CD8-positive, alpha-beta memory T cell (primary cell): Measurements from ENCODE around the gene HNRNPH1. TPM values are rescaled to one million over a fixed set of nuclear protein-coding genes. Genes with fewer than 3 reads are reported as not detected.

ENCODE experiments used
- CTCF ChIA-PET: fragments of 350-600 bp; sonication (Branson Sonifier 250); formaldehyde crosslinking; loops from one replicate; lab custom pipeline; 2021; ENCODE audit warnings: antibody characterized with exemption; lab: Charles Lee
- POLR2A ChIA-PET: fragments of 350-600 bp; sonication (Branson Sonifier 250); formaldehyde crosslinking; loops from one replicate; lab custom pipeline; 2021; ENCODE audit warnings: antibody characterized with exemption; lab: Charles Lee
- DNase-seq, 5 donors: peaks; one replicate each; pipeline versions ENCODE4 v3.0.0 to v3.0.0-alpha.2; 2020 to 2022; ENCODE audit warnings: mixed read lengths in 1 of 5
- H3K27ac ChIP-seq: one replicate; pipeline ENCODE4 v1.7.0; 2013; ENCODE audit warnings: low read depth, mild to moderate bottlenecking, low read length, moderate library complexity
- H3K27me3 ChIP-seq: 2 replicates; pipeline ENCODE4 v1.7.0; 2013; ENCODE audit warnings: low read length, mild to moderate bottlenecking; ENCODE audit not compliant: insufficient read depth, poor library complexity, severe bottlenecking
- H3K36me3 ChIP-seq: 2 replicates; pipeline ENCODE4 v1.7.0; 2013; ENCODE audit warnings: mild to moderate bottlenecking, low read length, moderate library complexity; ENCODE audit not compliant: insufficient read depth
- H3K4me1 ChIP-seq: 2 replicates; pipeline ENCODE4 v1.7.0; 2013; ENCODE audit warnings: mild to moderate bottlenecking, low read length, moderate library complexity; ENCODE audit not compliant: insufficient read depth
- H3K4me3 ChIP-seq: 2 replicates; pipeline ENCODE4 v1.7.0; 2013; ENCODE audit warnings: mild to moderate bottlenecking, low read length
- H3K9me3 ChIP-seq: 2 replicates; pipeline ENCODE4 v1.7.0; 2013; ENCODE audit warnings: mild to moderate bottlenecking, low read length
- H3K27ac Mint-ChIP-seq, 8 donors: one replicate each; pipeline ENCODE4 v1.8.0; 2020 to 2021; ENCODE audit warnings: mixed read lengths in 8 of 8, mild to moderate bottlenecking in 6 of 8, inconsistent platforms in 3 of 8, moderate library complexity in 3 of 8
- H3K27me3 Mint-ChIP-seq, 2 donors: one replicate each; pipeline ENCODE4 v1.8.0; 2020 to 2021; ENCODE audit warnings: mixed read lengths in 2 of 2, mild to moderate bottlenecking in 1 of 2, moderate library complexity in 1 of 2
- H3K36me3 Mint-ChIP-seq, 3 donors: one replicate each; pipeline ENCODE4 v1.8.0; 2020 to 2021; ENCODE audit warnings: mixed read lengths in 3 of 3, inconsistent platforms in 1 of 3, mild to moderate bottlenecking in 1 of 3
- H3K4me1 Mint-ChIP-seq, 3 donors: one replicate each; pipeline ENCODE4 v1.8.0; 2020 to 2021; ENCODE audit warnings: mixed read lengths in 3 of 3, inconsistent platforms in 1 of 3, mild to moderate bottlenecking in 1 of 3
- H3K4me3 Mint-ChIP-seq, 7 donors: one replicate each; pipeline ENCODE4 v1.8.0; 2020 to 2021; ENCODE audit warnings: mixed read lengths in 7 of 7, mild to moderate bottlenecking in 6 of 7, moderate library complexity in 4 of 7, inconsistent platforms in 2 of 7
- H3K9me3 Mint-ChIP-seq, 5 donors: one replicate each; pipeline ENCODE4 v1.8.0; 2020 to 2022; ENCODE audit warnings: mixed read lengths in 5 of 5, mild to moderate bottlenecking in 3 of 5, moderate library complexity in 2 of 5, inconsistent platforms in 1 of 5
- polyA plus RNA-seq: library from polyadenylated mRNA; unstranded; fragments of 300-500 nt; fragmentation: Illumina TruSeq; gene quantifications from one replicate; pipeline ENCODE4 v1.2.3, GENCODE V29; 2021
- total RNA-seq, 2 experiments: library from RNA; stranded (reverse); gene quantifications; one replicate each; pipeline ENCODE4 v1.2.3, GENCODE V29; 2021

Gene HNRNPH1
- total and polyA plus RNA-seq, 3 experiments from 2014 or later, result 103 to 961 (median 929) TPM

- no peak overlapping the region for H3K4me3 Mint-ChIP-seq
- Histone ChIP-seq H3K36me3 (peaks cover 35% of the 10 kb centered on the region), H3K4me3 (no peak overlapping the region), H3K9me3 (no peaks in the 10 kb centered on the region), H3K4me1 (peaks cover 16% of the 10 kb centered on the region), H3K27ac (no peak overlapping the region), H3K27me3 (no peaks in the 10 kb centered on the region)
- peak overlapping the region in 4 of 8 donors; percentile 2 to 79 (median 56) for H3K27ac Mint-ChIP-seq
- no peaks in the 10 kb centered on the region for H3K27me3 Mint-ChIP-seq
- H3K4me1 Mint-ChIP-seq, result peaks cover 19 to 33% (median 29%) of the 10 kb centered on the region in 3 donors
- no peak for DNase-seq
- POLR2A ChIA-PET, result interaction anchor here (1.3 to 1.9 kb wide), 3 partner anchors 10 to 17 kb away, joined by 3 to 7 read pairs (median 7); partner anchors contain the start of gene HNRNPH1
- no peaks in the 10 kb centered on the region for H3K9me3 Mint-ChIP-seq
- CTCF ChIA-PET, result no interaction called here
- H3K36me3 Mint-ChIP-seq, result peaks cover 12 to 83% (median 20%) of the 10 kb centered on the region in 3 donors
These were observed 17.2 kb downstream of the HNRNPH1 start for GRCh38 chr5:179606071-179606909.

- H3K9me3 ChIP-seq, result no peaks in the 10 kb centered on the region
- ChIA-PET POLR2A (interaction anchor here (1.7 kb wide), 1 partner anchor 18 kb away, joined by 7 read pairs; the partner anchor contains the start of gene HNRNPH1), CTCF (interaction anchor here (0.6 to 2.2 kb wide), 3 partner anchors 17 to 28 kb away, joined by 3 to 5 read pairs (median 4); partner anchors contain the start of gene HNRNPH1)
- H3K4me1 Mint-ChIP-seq, result peaks cover 13 to 23% (median 23%) of the 10 kb centered on the region in 3 donors
- peaks cover 16% of the 10 kb centered on the region for H3K4me1 ChIP-seq
- no peaks in the 10 kb centered on the region for H3K27me3 ChIP-seq
- H3K36me3 Mint-ChIP-seq, result peaks cover 7 to 78% (median 15%) of the 10 kb centered on the region in 3 donors
- H3K27ac Mint-ChIP-seq, result peak overlapping the region in 5 of 8 donors; percentile 9 to 70 (median 32)
- no peak overlapping the region for H3K27ac ChIP-seq
- no peak overlapping the region for H3K4me3 Mint-ChIP-seq
- peaks cover 24% of the 10 kb centered on the region for H3K36me3 ChIP-seq
- H3K9me3 Mint-ChIP-seq, result no peaks in the 10 kb centered on the region
- no peak for DNase-seq
- H3K27me3 Mint-ChIP-seq, result no peaks in the 10 kb centered on the region
- no peak overlapping the region for H3K4me3 ChIP-seq
These were observed 18.2 kb downstream of the HNRNPH1 start for GRCh38 chr5:179605026-179605833.

GRCh38 chr5:179603308-179603707 lies 20.2 kb downstream of the HNRNPH1 start:
- Mint-ChIP-seq H3K9me3 (no peaks in the 10 kb centered on the region), H3K4me1 (peaks cover 6 to 9% (median 8%) of the 10 kb centered on the region in 3 donors), H3K36me3 (peaks cover 0 to 81% (median 10%) of the 10 kb centered on the region in 3 donors), H3K27me3 (no peaks in the 10 kb centered on the region), H3K4me3 (no peak overlapping the region), H3K27ac (peak overlapping the region in 1 of 8 donors; percentile 78)
- Histone ChIP-seq H3K36me3 (peaks cover 16% of the 10 kb centered on the region), H3K9me3 (no peaks in the 10 kb centered on the region), H3K27me3 (no peaks in the 10 kb centered on the region), H3K4me3 (no peak overlapping the region), H3K4me1 (peaks cover 9% of the 10 kb centered on the region), H3K27ac (no peak overlapping the region)
- ChIA-PET POLR2A (no interaction called here), CTCF (interaction anchor here (2.2 kb wide), 1 partner anchor 19 kb away, joined by 5 read pairs; no protein-coding TSS in a partner anchor)
- no peak for DNase-seq

GRCh38 chr5:179601871-179602625 lies 21.4 kb downstream of the HNRNPH1 start:
- H3K9me3 ChIP-seq, result no peaks in the 10 kb centered on the region
- H3K36me3 ChIP-seq, result peaks cover 19% of the 10 kb centered on the region
- Mint-ChIP-seq H3K36me3 (peaks cover 0 to 79% (median 9%) of the 10 kb centered on the region in 3 donors), H3K4me3 (no peak overlapping the region), H3K9me3 (no peaks in the 10 kb centered on the region), H3K27me3 (no peaks in the 10 kb centered on the region), H3K27ac (peak overlapping the region in 3 of 8 donors; percentile 29 to 61 (median 33)), H3K4me1 (no peaks in the 10 kb centered on the region)
- POLR2A ChIA-PET, result interaction anchor here (0.6 kb wide), 1 partner anchor 19 kb away, joined by 3 read pairs; no protein-coding TSS in a partner anchor
- H3K27ac ChIP-seq, result no peak overlapping the region
- no peak for DNase-seq
- H3K27me3 ChIP-seq, result no peaks in the 10 kb centered on the region
- no peak overlapping the region for H3K4me3 ChIP-seq
- no peaks in the 10 kb centered on the region for H3K4me1 ChIP-seq
- CTCF ChIA-PET, result no interaction called here

GRCh38 chr5:179599973-179600372 lies 23.5 kb downstream of the HNRNPH1 start:
- Histone ChIP-seq H3K27ac (no peak overlapping the region), H3K4me3 (no peak overlapping the region), H3K4me1 (no peaks in the 10 kb centered on the region), H3K9me3 (no peaks in the 10 kb centered on the region), H3K27me3 (no peaks in the 10 kb centered on the region), H3K36me3 (peaks cover 15% of the 10 kb centered on the region)
- H3K27ac Mint-ChIP-seq, result peak overlapping the region in 1 of 8 donors; percentile 30
- H3K36me3 Mint-ChIP-seq, result peaks cover 4 to 77% (median 15%) of the 10 kb centered on the region in 3 donors
- no peak for DNase-seq
- no peaks in the 10 kb centered on the region for H3K27me3 Mint-ChIP-seq
- H3K4me1 Mint-ChIP-seq, result no peaks in the 10 kb centered on the region
- H3K4me3 Mint-ChIP-seq, result no peak overlapping the region
- ChIA-PET POLR2A (interaction anchor here (0.8 kb wide), 1 partner anchor 19 kb away, joined by 4 read pairs; no protein-coding TSS in a partner anchor), CTCF (no interaction called here)
- no peaks in the 10 kb centered on the region for H3K9me3 Mint-ChIP-seq

- H3K9me3 ChIP-seq, result no peaks in the 10 kb centered on the region
- H3K27ac ChIP-seq, result no peak overlapping the region
- no peak overlapping the region for H3K4me3 ChIP-seq
- Mint-ChIP-seq H3K27me3 (no peaks in the 10 kb centered on the region), H3K36me3 (peaks cover 4 to 81% (median 15%) of the 10 kb centered on the region in 3 donors), H3K4me1 (no peaks in the 10 kb centered on the region), H3K9me3 (no peaks in the 10 kb centered on the region), H3K4me3 (no peak overlapping the region), H3K27ac (no peak overlapping the region)
- POLR2A ChIA-PET, result no interaction called here
- H3K27me3 ChIP-seq, result no peaks in the 10 kb centered on the region
- peaks cover 18% of the 10 kb centered on the region for H3K36me3 ChIP-seq
- CTCF ChIA-PET, result no interaction called here
- DNase-seq, result no peak
- H3K4me1 ChIP-seq, result no peaks in the 10 kb centered on the region
These were observed 23.9 kb downstream of the HNRNPH1 start for GRCh38 chr5:179599566-179599965.

- CTCF ChIA-PET, result no interaction called here
- H3K36me3 ChIP-seq, result peaks cover 20% of the 10 kb centered on the region
- POLR2A ChIA-PET, result no interaction called here
These were observed 24.4 kb downstream of the HNRNPH1 start for GRCh38 chr5:179599100-179599499.

More at GRCh38 chr5:179599100-179599499, 24.4 kb downstream of the HNRNPH1 start:
- H3K4me1 ChIP-seq, result no peaks in the 10 kb centered on the region
- no peaks in the 10 kb centered on the region for H3K27me3 Mint-ChIP-seq
- no peak overlapping the region for H3K27ac ChIP-seq
- H3K4me1 Mint-ChIP-seq, result no peaks in the 10 kb centered on the region
- H3K9me3 ChIP-seq, result no peaks in the 10 kb centered on the region
- H3K27ac Mint-ChIP-seq, result no peak overlapping the region
- peaks cover 7 to 79% (median 17%) of the 10 kb centered on the region in 3 donors for H3K36me3 Mint-ChIP-seq
- H3K27me3 ChIP-seq, result no peaks in the 10 kb centered on the region
- H3K4me3 Mint-ChIP-seq, result no peak overlapping the region
- H3K9me3 Mint-ChIP-seq, result no peaks in the 10 kb centered on the region
- DNase-seq, result no peak
- no peak overlapping the region for H3K4me3 ChIP-seq
